ENCODE measurements around the gene IFI27L1. TPM values are rescaled to one million over a fixed set of nuclear protein-coding genes. Genes with fewer than 3 reads are reported as not detected.

The IFI27L1 gene
- total RNA-seq, 2 donors from 2014 or later = 22.9 to 23.0 TPM

- Mint-ChIP-seq H3K9me3 (no peaks in the 10 kb centered on the region), H3K4me3 (peak overlapping the region; percentile 95), H3K27me3 (peaks cover under 1 to 7% of the 10 kb centered on the region in 2 donors), H3K36me3 (no peaks in the 10 kb centered on the region), H3K4me1 (ENCODE audit: low read depth in 2 of 2) (peaks cover 17 to 25% of the 10 kb centered on the region in 2 donors), H3K27ac (peak overlapping the region; percentile 69 to 76)
- DNase-seq (ENCODE audit: low spot score) (no peak), ATAC-seq (peak; percentile 43 to 55)
Measured at GRCh38 chr14:94129758-94130414, 48.8 kb downstream of the IFI27L1 start.

GRCh38 chr14:94132285-94132887 is 51.3 kb downstream of the IFI27L1 start:
- Mint-ChIP-seq H3K4me1 (ENCODE audit: low read depth in 2 of 2) (peaks cover 17 to 23% of the 10 kb centered on the region in 2 donors), H3K27ac (no peak overlapping the region), H3K4me3 (no peak overlapping the region), H3K27me3 (peaks cover 7% of the 10 kb centered on the region in 2 donors), H3K36me3 (no peaks in the 10 kb centered on the region), H3K9me3 (no peaks in the 10 kb centered on the region)
- no peak for DNase-seq (ENCODE audit: low spot score)
- ATAC-seq = no peak

GRCh38 chr14:94135476-94135875 is 54.4 kb downstream of the IFI27L1 start:
- no peaks in the 10 kb centered on the region for H3K9me3 Mint-ChIP-seq
- ATAC-seq (no peak), DNase-seq (ENCODE audit: low spot score) (no peak)
- no peak overlapping the region for H3K27ac Mint-ChIP-seq
- H3K36me3 Mint-ChIP-seq = no peaks in the 10 kb centered on the region
- H3K4me3 Mint-ChIP-seq = no peak overlapping the region
- peaks cover 3 to 6% of the 10 kb centered on the region in 2 donors for H3K4me1 Mint-ChIP-seq (ENCODE audit: low read depth in 2 of 2)
- H3K27me3 Mint-ChIP-seq = peaks cover 7 to 11% of the 10 kb centered on the region in 2 donors

- peak; percentile 84 to 89 for ATAC-seq
- H3K27ac Mint-ChIP-seq = no peak overlapping the region
- H3K36me3 Mint-ChIP-seq = no peaks in the 10 kb centered on the region
- DNase-seq (ENCODE audit: low spot score) = peak; percentile 83
- H3K4me3 Mint-ChIP-seq = no peak overlapping the region
- peaks cover 7 to 11% of the 10 kb centered on the region in 2 donors for H3K27me3 Mint-ChIP-seq
- no peaks in the 10 kb centered on the region for H3K9me3 Mint-ChIP-seq
- H3K4me1 Mint-ChIP-seq (ENCODE audit: low read depth in 2 of 2) = peaks cover 3 to 6% of the 10 kb centered on the region in 2 donors
Measured at GRCh38 chr14:94136575-94137331, 55.6 kb downstream of the IFI27L1 start.

DNA sequence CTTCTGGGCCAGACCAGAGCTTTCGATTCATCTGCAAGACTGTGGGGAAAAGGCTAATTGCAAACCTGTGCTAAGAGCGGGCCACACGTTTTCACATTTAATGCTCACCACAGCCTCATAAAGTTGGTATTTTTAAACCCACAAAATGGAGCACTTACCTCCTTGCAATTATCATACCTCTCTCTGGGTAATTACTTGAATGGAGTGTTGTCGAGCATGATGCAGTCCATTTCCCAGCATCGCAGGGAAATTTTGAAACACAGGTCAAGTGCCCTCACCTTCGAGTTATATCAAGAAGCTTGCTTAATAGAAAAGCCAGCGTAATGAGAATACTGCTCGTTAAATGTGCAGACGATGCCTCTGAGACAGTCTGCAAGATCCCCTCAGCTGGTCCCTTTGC is 57.1 kb downstream of the IFI27L1 start:
- ATAC-seq = no peak
- H3K4me1 Mint-ChIP-seq (ENCODE audit: low read depth in 2 of 2) = no peaks in the 10 kb centered on the region
- H3K4me3 Mint-ChIP-seq = no peak overlapping the region

DNA sequence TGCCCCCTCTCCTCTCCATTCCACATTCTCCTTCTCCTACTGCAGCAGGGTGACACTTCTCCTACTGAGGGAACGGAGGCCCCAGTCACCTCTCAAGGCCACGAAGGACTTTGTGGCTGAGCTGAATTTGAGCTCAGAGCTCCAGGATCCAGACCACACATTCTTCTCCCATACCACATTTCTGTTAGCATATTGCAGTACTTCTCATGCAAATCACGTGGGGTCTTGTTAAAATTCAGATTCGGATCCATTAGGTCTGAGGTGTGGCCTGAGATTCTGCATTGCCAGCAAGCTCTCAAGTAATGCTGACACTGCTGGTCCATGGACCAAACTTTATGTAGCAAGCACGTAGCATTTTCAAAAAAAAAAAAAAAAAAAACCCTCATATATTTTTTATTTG is 57.9 kb downstream of the IFI27L1 start:
- no peak overlapping the region for H3K4me3 Mint-ChIP-seq
- H3K9me3 Mint-ChIP-seq = no peaks in the 10 kb centered on the region
- peaks cover 0 to 11% of the 10 kb centered on the region in 2 donors for H3K27me3 Mint-ChIP-seq
- no peak overlapping the region for H3K27ac Mint-ChIP-seq
- no peaks in the 10 kb centered on the region for H3K36me3 Mint-ChIP-seq
- no peaks in the 10 kb centered on the region for H3K4me1 Mint-ChIP-seq (ENCODE audit: low read depth in 2 of 2)
- no peak for DNase-seq (ENCODE audit: low spot score)
- ATAC-seq = no peak

More for the DNA sequence above, 57.1 kb downstream of the IFI27L1 start:
- no peaks in the 10 kb centered on the region for H3K36me3 Mint-ChIP-seq
- no peak overlapping the region for H3K27ac Mint-ChIP-seq
- no peak for DNase-seq (ENCODE audit: low spot score)
- H3K27me3 Mint-ChIP-seq = peaks cover 0 to 11% of the 10 kb centered on the region in 2 donors
- no peaks in the 10 kb centered on the region for H3K9me3 Mint-ChIP-seq

GRCh38 chr14:94139421-94139820 is 58.3 kb downstream of the IFI27L1 start:
- ATAC-seq (no peak), DNase-seq (ENCODE audit: low spot score) (no peak)
- Mint-ChIP-seq H3K36me3 (no peaks in the 10 kb centered on the region), H3K4me1 (ENCODE audit: low read depth in 2 of 2) (no peaks in the 10 kb centered on the region), H3K9me3 (no peaks in the 10 kb centered on the region), H3K27me3 (peaks cover 0 to 11% of the 10 kb centered on the region in 2 donors), H3K27ac (no peak overlapping the region), H3K4me3 (no peak overlapping the region)

DNA sequence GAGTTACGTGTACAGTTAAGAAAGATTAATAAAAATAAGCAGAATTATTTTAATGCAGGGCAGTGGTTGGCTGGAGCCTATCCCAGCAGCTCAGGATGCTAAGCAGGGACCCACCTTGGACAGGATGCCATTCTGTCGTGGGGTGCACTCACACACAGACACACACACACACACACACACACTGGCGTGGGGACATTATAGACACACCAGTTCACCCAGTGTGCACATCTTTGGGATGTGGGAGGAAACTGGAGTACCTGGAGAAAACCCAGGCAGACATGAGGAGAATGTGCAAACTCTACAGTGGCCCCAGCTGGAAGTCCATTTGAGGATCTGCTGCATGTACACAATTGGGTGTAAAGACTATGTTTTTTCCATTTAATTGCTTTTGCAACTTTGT is 61.1 kb downstream of the IFI27L1 start:
- no peak for ATAC-seq
- Mint-ChIP-seq H3K27ac (no peak overlapping the region), H3K36me3 (no peaks in the 10 kb centered on the region)

DNA sequence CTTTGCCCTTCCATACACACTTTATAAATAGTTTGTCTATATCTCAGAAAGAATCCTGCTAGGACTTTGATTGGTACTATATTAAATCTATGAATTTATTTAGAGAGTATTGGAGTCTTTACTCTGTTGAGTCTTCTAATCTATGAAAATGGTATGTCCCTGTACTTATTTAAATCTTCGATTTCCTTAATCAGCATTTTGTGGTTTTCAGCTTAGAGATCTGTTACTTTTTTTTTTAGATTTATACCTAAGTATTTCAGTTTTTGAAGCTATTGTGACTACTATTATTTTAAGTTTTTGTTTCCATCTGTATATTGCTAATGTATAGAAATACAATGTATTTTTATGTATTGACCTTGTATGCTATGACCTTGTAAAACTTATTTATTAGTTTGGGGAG is 61.7 kb downstream of the IFI27L1 start:
- Mint-ChIP-seq H3K9me3 (no peaks in the 10 kb centered on the region), H3K4me1 (ENCODE audit: low read depth in 2 of 2) (peaks cover 6 to 7% of the 10 kb centered on the region in 2 donors), H3K4me3 (no peak overlapping the region), H3K27ac (no peak overlapping the region), H3K36me3 (no peaks in the 10 kb centered on the region), H3K27me3 (peaks cover 0 to 3% of the 10 kb centered on the region in 2 donors)
- DNase-seq (ENCODE audit: low spot score) = no peak
- ATAC-seq = no peak

More for the DNA sequence above, 61.1 kb downstream of the IFI27L1 start:
- Mint-ChIP-seq H3K9me3 (no peaks in the 10 kb centered on the region), H3K27me3 (peaks cover 0 to 3% of the 10 kb centered on the region in 2 donors), H3K4me1 (ENCODE audit: low read depth in 2 of 2) (peaks cover 2 to 3% of the 10 kb centered on the region in 2 donors), H3K4me3 (no peak overlapping the region)
- no peak for DNase-seq (ENCODE audit: low spot score)

DNA sequence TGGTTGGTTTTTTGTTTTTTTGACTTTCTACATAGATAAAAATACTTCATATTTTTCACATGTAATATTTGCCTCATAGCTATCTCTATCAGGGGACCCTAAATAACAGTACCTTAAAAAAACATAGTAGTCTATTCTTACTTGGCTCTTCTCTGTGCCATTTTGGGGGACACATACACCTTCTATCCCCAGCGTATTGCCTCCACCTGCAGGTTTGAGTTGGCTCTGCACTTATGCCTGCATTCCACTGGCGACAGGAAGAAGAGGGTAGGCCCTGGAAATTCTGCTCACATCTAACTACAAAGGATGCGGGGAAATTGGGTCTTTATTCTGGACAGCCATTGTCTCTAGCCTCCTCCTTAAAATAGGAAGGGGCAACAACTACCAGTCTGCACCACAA is 62.1 kb downstream of the IFI27L1 start:
- Mint-ChIP-seq H3K4me1 (ENCODE audit: low read depth in 2 of 2) (peaks cover 6 to 7% of the 10 kb centered on the region in 2 donors), H3K27me3 (peaks cover 1 to 5% of the 10 kb centered on the region in 2 donors), H3K9me3 (no peaks in the 10 kb centered on the region), H3K36me3 (no peaks in the 10 kb centered on the region), H3K4me3 (no peak overlapping the region), H3K27ac (no peak overlapping the region)
- DNase-seq (ENCODE audit: low spot score) (no peak), ATAC-seq (no peak)

- ATAC-seq (no peak), DNase-seq (ENCODE audit: low spot score) (no peak)
- Mint-ChIP-seq H3K4me3 (no peak overlapping the region), H3K9me3 (no peaks in the 10 kb centered on the region), H3K27me3 (peaks cover 6 to 8% of the 10 kb centered on the region in 2 donors), H3K36me3 (no peaks in the 10 kb centered on the region), H3K27ac (no peak overlapping the region), H3K4me1 (ENCODE audit: low read depth in 2 of 2) (peaks cover 6 to 7% of the 10 kb centered on the region in 2 donors)
Measured at GRCh38 chr14:94143711-94144110, 62.6 kb downstream of the IFI27L1 start.

- Mint-ChIP-seq H3K27ac (peak overlapping the region in 1 of 2 donors; percentile 46), H3K4me1 (ENCODE audit: low read depth in 2 of 2) (peaks cover 6 to 7% of the 10 kb centered on the region in 2 donors), H3K27me3 (peaks cover 10 to 13% of the 10 kb centered on the region in 2 donors), H3K9me3 (no peaks in the 10 kb centered on the region), H3K36me3 (no peaks in the 10 kb centered on the region), H3K4me3 (no peak overlapping the region)
- no peak for DNase-seq (ENCODE audit: low spot score)
- no peak for ATAC-seq
Measured at GRCh38 chr14:94144765-94145164, 63.7 kb downstream of the IFI27L1 start.

DNA sequence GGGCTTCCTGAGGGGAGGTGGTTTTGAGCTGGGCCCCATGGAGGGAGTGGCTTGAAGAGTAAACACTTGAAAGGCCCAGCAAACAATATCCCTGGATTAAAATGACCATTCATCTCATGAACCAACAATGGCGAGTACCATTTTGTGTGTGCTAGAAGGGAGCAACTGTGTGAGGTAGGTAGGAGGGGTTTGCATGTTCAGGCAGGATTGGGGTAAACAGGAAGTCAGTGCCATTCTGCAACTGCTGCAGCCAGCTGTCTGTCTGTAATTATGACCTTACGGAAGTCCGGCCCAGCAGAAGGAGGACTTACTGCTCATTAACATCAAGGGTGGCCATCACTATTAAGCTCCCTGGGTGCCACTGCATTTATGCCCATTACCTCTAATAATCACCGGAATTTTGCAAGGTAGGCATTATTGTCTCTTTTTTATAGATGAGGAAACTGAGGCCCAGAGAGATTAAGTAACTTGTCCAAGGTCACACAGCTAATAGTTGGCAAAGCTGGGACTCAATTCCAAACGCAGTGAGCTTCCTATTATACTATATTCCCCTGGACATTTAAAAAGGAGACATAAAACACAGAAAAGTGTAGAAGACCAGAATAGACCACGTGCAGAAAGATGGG is 64.9 kb downstream of the IFI27L1 start:
- Mint-ChIP-seq H3K4me3 (no peak overlapping the region), H3K4me1 (ENCODE audit: low read depth in 2 of 2) (peaks cover 6 to 7% of the 10 kb centered on the region in 2 donors), H3K9me3 (no peaks in the 10 kb centered on the region), H3K36me3 (no peaks in the 10 kb centered on the region), H3K27ac (no peak overlapping the region), H3K27me3 (peaks cover 17 to 18% of the 10 kb centered on the region in 2 donors)
- no peak for ATAC-seq
- DNase-seq (ENCODE audit: low spot score) = no peak

Measured in natural killer cell treated with Interleukin-12 subunit alpha and Interleukin-12 subunit beta and Interleukin-15 and Interleukin-18, amount 100 ng/mL, for 72 hours (primary cell).